Ovary (tissue), 3 donors: Measurements from ENCODE around the gene RAB15.

Source experiments
- EP300 ChIP-seq: sonication (generic); formaldehyde crosslinking; IDR thresholded peaks from one replicate; pipeline ENCODE4 v1.6.1; 2017; ENCODE audit warnings: antibody characterized with exemption
- POLR2A ChIP-seq: fragments of 450-650 bp; IDR thresholded peaks from one replicate; pipeline ENCODE4 v1.6.1; 2017; ENCODE audit warnings: antibody characterized with exemption, mild to moderate bottlenecking, moderate library complexity
- TF ChIP-seq, protein P1 (sequence below), 3 donors: fragments of 450-650 bp in 2 of 3; fragments of 200-600 bp in 1 of 3; IDR thresholded peaks; one replicate each; pipeline versions ENCODE4 v1.5.1 to v1.8.0; 2016 to 2022; ENCODE audit warnings: antibody characterized with exemption in 3 of 3, mild to moderate bottlenecking in 1 of 3
- donor health status: DM: no; HTN: no; CAD: no.

DNA sequence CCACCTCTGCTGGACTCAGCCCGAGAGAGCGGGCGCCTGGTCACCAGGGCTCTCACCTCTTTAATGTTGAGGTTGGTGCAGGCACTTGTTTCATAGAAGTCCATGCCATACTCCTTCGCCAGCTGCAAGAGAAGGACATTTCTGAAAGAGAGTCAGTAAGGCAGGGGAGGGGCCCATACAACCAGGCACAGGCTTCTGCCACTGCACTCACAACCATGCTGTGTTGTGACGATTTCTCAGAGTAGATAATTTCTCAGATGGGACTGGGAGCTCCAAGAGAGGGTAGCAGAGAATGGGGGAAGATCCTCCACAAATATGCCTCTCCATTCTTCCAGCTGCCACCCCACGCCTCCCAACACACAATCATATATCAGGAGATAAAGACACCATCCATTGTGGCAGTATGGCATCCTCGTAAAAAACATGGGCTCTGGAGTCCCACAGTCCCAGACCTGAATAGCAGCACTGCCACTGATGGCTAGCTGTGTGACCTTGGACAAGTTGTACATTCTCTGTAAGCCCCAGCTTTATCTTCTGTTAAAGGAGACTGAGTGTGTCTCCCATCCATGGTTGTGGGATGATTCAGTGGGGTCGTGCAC is 23.4 kb downstream of the RAB15 start:
- TF ChIP-seq, protein P1, sequence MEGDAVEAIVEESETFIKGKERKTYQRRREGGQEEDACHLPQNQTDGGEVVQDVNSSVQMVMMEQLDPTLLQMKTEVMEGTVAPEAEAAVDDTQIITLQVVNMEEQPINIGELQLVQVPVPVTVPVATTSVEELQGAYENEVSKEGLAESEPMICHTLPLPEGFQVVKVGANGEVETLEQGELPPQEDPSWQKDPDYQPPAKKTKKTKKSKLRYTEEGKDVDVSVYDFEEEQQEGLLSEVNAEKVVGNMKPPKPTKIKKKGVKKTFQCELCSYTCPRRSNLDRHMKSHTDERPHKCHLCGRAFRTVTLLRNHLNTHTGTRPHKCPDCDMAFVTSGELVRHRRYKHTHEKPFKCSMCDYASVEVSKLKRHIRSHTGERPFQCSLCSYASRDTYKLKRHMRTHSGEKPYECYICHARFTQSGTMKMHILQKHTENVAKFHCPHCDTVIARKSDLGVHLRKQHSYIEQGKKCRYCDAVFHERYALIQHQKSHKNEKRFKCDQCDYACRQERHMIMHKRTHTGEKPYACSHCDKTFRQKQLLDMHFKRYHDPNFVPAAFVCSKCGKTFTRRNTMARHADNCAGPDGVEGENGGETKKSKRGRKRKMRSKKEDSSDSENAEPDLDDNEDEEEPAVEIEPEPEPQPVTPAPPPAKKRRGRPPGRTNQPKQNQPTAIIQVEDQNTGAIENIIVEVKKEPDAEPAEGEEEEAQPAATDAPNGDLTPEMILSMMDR (IDR thresholded peaks at IDR 0.05) = no peak
- no peak for TF ChIP-seq EP300
- no peak for TF ChIP-seq POLR2A
